HG03565 (cell line): ENCODE data around the gene COG4.
A peak's percentile ranks its signal among the peaks of the same experiment; 100 is the strongest.

Source experiments
- ATAC-seq: cut with Tn5 transposase; IDR thresholded peaks from one replicate; pipeline ENCODE4 v1.9.1; 2021; ENCODE audit warnings: mild to moderate bottlenecking, moderate library complexity; ENCODE audit not compliant: unreplicated experiment

Gene COG4

GRCh38 chr16:70434484-70435260 is 88.7 kb downstream of the COG4 start:
- ATAC-seq: no peak

- no peak for ATAC-seq
These were observed 89.8 kb downstream of the COG4 start for GRCh38 chr16:70433458-70434103.

- ATAC-seq: no peak
These were observed 90.5 kb downstream of the COG4 start for GRCh38 chr16:70432723-70433457.

- ATAC-seq: no peak
These were observed 91.0 kb downstream of the COG4 start for GRCh38 chr16:70432356-70432722.

DNA sequence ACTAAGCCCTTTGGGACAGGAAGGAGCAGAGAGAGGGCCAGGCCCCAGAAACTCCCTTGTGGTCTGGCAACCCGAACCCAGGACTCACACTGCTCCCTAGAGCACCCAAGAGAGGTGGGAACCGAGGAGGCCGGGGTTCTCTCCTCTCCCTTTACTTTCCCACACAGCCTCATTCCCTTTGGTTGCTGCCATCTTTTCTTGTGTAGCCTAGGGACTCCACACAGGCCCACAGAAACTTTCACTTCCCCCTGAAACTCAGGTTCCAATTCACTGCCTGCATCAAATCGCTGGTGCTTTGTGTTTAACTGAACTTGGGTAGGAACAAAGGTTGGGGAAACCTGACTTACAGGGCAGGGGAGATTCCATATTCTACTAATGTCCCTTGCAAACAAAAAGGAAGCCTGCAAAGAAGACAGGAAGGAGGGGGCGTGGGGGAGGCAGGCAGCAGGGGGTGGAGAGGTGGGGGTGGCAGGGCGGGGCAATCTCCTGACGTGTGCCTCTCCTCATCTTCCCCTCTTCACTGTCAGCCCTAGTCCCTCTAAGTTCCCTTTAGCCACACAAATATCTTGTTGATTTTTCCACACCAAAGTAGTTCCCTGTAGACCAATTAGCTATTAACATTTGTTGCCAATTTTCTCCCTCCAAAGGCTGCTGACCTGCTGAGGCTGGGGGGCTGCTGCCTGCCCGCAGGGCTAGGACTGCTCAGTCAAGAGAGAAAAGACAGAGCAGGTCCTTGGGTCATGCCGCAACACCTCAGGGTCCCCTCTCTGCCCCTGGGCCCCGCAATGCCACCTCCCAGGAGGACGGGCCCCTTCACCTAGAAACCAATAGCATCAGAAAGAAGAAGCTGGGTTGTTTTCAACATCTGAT is 92.5 kb downstream of the COG4 start:
- peak; percentile 41 for ATAC-seq
